ENCODE data around the gene PLOD2.

The PLOD2 gene

DNA sequence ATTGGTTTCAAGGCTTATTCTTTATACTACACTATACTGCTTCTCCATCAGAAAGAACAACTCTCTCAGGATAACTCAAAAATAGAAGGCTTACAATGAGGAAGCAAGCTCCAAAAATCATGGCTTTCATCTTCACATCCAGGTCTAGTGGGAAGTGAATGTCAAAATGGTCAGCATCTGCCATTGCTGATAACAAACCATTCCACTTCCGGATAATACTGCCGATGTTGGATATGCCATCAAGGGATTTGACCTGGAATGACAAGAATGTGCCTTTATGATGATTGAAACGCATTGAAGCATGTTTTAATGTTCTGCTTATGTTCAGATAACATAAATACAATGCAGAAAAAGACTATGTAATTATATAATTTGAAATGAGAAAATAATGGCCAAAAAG, 34.0 kb upstream of the PLOD2 start:
- no peak for DNase-seq (ENCODE audit: extremely low read depth, low read depth)
- TF ChIP-seq, protein P1, sequence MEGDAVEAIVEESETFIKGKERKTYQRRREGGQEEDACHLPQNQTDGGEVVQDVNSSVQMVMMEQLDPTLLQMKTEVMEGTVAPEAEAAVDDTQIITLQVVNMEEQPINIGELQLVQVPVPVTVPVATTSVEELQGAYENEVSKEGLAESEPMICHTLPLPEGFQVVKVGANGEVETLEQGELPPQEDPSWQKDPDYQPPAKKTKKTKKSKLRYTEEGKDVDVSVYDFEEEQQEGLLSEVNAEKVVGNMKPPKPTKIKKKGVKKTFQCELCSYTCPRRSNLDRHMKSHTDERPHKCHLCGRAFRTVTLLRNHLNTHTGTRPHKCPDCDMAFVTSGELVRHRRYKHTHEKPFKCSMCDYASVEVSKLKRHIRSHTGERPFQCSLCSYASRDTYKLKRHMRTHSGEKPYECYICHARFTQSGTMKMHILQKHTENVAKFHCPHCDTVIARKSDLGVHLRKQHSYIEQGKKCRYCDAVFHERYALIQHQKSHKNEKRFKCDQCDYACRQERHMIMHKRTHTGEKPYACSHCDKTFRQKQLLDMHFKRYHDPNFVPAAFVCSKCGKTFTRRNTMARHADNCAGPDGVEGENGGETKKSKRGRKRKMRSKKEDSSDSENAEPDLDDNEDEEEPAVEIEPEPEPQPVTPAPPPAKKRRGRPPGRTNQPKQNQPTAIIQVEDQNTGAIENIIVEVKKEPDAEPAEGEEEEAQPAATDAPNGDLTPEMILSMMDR (IDR thresholded peaks at IDR 0.05; ENCODE audit: low read depth, low read length), result no peak

DNA sequence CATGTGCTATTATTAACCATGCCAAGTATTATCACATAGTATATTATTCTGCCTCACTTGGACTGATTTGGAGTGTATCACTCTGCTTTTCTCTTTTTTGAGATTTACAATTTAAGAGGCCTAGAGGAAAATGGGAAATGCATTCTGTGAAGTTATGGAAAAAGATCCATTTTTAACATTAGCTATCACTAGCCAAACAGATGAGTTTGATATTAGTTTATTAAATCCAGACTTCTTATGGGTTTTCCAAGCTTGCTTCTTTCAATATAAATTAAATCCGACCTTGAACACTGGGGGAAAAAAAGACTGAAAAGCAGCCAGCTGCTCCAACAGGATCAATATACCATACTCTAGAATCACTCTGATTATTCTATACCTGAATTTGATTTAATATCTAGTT, 30.1 kb upstream of the PLOD2 start:
- TF ChIP-seq, protein P1 (IDR thresholded peaks at IDR 0.05; ENCODE audit: low read depth, low read length), result no peak
- no peak for DNase-seq (ENCODE audit: extremely low read depth, low read depth)

DNA sequence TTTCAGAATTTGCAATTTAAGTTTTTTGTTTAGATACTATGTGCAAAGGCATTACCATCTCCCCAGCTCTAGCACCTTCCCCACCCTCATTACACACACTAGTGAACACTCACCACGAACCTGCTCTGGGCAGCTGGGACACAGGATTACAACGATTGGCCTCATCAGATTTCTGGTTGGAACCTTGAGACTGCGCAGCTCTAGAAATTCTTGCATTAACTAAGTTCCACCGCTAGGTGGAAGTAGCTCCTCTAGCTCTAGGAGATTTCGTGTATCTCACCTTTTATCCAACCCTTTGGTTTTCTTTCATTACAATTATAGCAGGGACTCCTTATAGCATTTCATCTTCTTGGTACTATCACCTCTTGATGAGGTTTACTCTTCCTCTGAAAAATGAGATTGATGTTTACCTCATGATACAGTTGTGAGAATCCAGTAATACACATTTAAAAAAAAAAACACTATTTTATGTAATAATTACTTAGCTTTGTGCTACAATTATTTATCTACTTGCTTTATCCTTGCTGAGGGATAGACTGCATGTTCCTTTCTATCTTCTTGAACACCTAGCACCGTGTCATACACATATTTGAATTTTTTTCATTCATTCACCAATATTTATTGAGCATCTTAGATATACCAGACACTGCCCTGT, 28.7 kb upstream of the PLOD2 start:
- TF ChIP-seq, protein P1 (IDR thresholded peaks at IDR 0.05; ENCODE audit: low read depth, low read length), result peak; percentile 76
- DNase-seq (ENCODE audit: extremely low read depth, low read depth), result peak; percentile 19

DNA sequence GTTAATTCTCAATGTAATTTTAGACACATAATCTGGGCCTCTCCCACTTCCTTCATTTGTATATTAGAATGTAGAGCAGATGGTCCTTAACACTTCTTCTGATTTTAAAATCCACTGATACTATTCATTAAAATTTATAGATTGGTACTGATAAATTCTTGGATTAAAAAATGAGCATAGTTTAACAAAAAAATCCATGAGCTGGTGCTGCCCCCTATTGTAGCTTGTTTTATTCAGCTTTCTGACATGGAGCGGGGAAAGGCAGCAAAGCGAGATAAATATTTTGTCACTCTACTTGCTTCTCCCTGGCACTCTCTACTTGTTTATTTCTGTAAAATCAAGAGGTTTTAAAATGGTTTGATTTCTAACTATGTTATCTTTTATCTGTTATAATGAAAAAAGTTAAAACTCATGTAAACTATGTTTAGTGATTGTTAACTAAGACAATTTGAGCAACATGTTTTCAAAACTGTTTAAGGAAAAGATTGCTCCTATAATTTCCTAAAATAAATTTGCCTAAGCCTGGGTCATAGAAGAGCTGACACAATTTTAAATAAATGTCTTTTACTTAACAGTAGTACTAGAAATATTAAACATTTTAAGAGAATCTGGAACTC, 26.5 kb upstream of the PLOD2 start:
- no peak for DNase-seq (ENCODE audit: extremely low read depth, low read depth)
- TF ChIP-seq, protein P1 (IDR thresholded peaks at IDR 0.05; ENCODE audit: low read depth, low read length), result peak; percentile 62

DNA sequence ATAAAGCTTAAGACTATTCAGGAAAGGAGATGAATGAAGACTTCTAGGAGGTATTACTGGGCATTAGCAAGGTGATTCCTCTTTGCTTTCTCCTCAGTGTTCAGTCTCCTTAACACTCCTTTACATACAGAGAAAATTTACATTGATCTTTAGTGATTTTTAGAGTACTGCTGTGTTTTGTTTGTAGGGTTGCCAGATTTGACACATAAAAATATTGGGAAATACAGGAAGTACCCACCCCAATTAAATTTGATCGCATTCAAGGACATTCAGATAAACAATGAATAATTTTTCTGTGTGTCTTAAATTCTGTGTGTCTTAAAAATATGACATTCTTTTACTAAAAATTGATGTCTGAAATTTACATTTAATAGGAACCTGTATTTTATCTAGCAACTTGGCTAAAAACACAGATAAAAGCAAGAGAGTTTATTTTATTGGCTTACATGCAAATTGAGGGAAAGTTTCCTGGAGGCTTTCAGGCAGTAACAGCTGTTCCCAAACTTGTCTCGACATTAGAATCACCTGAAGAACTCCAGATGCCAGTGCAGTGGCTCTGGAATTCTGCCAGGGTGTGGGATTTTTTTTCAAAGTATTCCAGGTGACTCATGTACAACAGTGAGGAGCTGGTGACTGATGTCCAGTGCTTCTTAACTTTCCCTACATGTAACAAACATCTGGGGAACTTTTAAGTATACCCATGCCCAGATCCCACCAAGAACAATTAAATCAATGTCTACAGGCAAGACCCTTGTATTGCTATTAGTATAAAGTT, 23.4 kb upstream of the PLOD2 start:
- TF ChIP-seq, protein P1 (IDR thresholded peaks at IDR 0.05; ENCODE audit: low read depth, low read length), result no peak
- DNase-seq (ENCODE audit: extremely low read depth, low read depth), result no peak

DNA sequence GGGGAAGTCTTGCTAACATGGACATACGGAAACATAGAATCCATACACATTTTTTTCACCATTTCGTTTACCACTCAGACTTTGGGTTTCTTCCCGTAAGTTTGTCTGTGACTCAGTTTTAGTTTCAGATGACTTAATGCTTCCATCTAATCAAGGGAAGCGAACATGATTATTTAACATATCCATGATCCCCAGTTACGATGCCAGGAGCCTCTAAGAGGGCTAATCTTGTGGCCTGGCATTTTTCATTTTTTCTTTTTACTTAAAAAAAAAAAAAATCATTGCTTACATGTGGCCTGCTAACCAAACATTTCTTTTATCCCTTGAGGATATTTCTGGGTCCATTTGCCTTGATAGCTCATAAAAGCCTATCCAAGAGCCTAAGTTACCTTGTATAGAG, 20.2 kb upstream of the PLOD2 start:
- TF ChIP-seq, protein P1 (IDR thresholded peaks at IDR 0.05; ENCODE audit: low read depth, low read length), result no peak
- no peak for DNase-seq (ENCODE audit: extremely low read depth, low read depth)

DNA sequence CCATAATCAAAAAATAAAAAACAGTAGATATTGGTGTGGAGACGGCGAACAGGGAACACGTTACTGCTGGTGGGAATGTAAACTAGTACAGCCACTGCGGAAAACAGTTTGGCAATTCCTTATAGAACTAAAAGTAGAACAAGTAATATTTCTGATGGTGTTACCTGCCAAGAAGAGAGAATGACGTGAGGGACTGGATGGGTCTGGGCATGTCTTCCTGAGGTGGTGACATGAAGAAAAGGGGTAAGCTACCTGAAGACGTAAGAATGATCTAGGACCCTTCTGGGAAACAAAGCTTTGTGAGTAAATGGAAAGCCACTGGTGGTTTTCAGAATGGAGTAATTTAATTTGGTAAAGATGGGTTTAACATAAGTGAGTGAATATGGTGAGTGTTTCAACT, 19.4 kb upstream of the PLOD2 start:
- DNase-seq (ENCODE audit: extremely low read depth, low read depth), result no peak
- TF ChIP-seq, protein P1 (IDR thresholded peaks at IDR 0.05; ENCODE audit: low read depth, low read length), result no peak

Measured in AG09319 (cell line).